Endodermal cell (in vitro differentiated cells): ENCODE measurements around the gene ADPRS. TPM values are rescaled to one million over a fixed set of nuclear protein-coding genes. Genes with fewer than 3 reads are reported as not detected.

Source experiments
- DNase-seq: peaks from one replicate; pipeline ENCODE4 v3.0.0-alpha.2; 2017
- H3K27ac ChIP-seq: 2 replicates; pipeline ENCODE4 v1.5.1; 2013; ENCODE audit warnings: mild to moderate bottlenecking, low read depth, low read length, moderate library complexity
- H3K27me3 ChIP-seq: 2 replicates; pipeline ENCODE4 v1.6.1; 2013; ENCODE audit warnings: mild to moderate bottlenecking, low read length, moderate library complexity; ENCODE audit not compliant: insufficient read depth, control insufficient read depth, poor library complexity, severe bottlenecking
- H3K36me3 ChIP-seq: 2 replicates; pipeline ENCODE4 v1.7.0; 2013; ENCODE audit warnings: mild to moderate bottlenecking, low read length, moderate library complexity; ENCODE audit not compliant: control insufficient read depth, insufficient read depth
- H3K4me1 ChIP-seq: one replicate; pipeline ENCODE4 v1.7.0; 2013; ENCODE audit warnings: low read length; ENCODE audit not compliant: control insufficient read depth, insufficient read depth
- H3K4me3 ChIP-seq: 2 replicates; pipeline ENCODE4 v1.5.1; 2013; ENCODE audit warnings: mild to moderate bottlenecking, low read length, moderate library complexity
- H3K9ac ChIP-seq: 2 replicates; pipeline ENCODE4 v1.6.1; 2013; ENCODE audit warnings: mild to moderate bottlenecking, low read length, moderate library complexity; ENCODE audit not compliant: poor library complexity, severe bottlenecking; ENCODE audit errors: extremely low read depth
- H3K9me3 ChIP-seq: 2 replicates; pipeline ENCODE4 v1.6.1; 2013; ENCODE audit warnings: mild to moderate bottlenecking, low read length, moderate library complexity; ENCODE audit not compliant: control insufficient read depth
- H3K27ac Mint-ChIP-seq: 2 replicates; pipeline ENCODE4 v1.8.0; 2020; ENCODE audit warnings: mixed read lengths
- H3K27me3 Mint-ChIP-seq: 2 replicates; pipeline ENCODE4 v1.8.0; 2021; ENCODE audit warnings: mild to moderate bottlenecking, mixed read lengths; ENCODE audit not compliant: insufficient read depth
- H3K36me3 Mint-ChIP-seq: 2 replicates; pipeline ENCODE4 v1.8.0; 2020; ENCODE audit warnings: low read depth, mixed read lengths
- H3K4me1 Mint-ChIP-seq: 2 replicates; pipeline ENCODE4 v1.8.0; 2020; ENCODE audit warnings: mixed read lengths
- H3K4me3 Mint-ChIP-seq: 2 replicates; pipeline ENCODE4 v1.8.0; 2020; ENCODE audit warnings: mild to moderate bottlenecking, moderate library complexity, mixed read lengths
- H3K9me3 Mint-ChIP-seq: 2 replicates; pipeline ENCODE4 v1.8.0; 2020; ENCODE audit warnings: mild to moderate bottlenecking, mixed read lengths
- CTCF ChIP-seq: fragments of 200-600 bp; sonication (generic); conservative IDR thresholded peaks from 2 replicates; pipeline ENCODE4 v1.5.0; 2021; ENCODE audit warnings: antibody characterized with exemption, mild to moderate bottlenecking
- WGBS, 2 experiments: methylation state at CpG; one replicate each; pipeline versions ENCODE4 v1.1.5 to v1.1.7; 2013; ENCODE audit warnings: missing lambda C conversion rate in 2 of 2, mixed read lengths in 1 of 2; ENCODE audit not compliant: insufficient coverage in 1 of 2, insufficient read length in 1 of 2; 5-methylcytosine and 5-hydroxymethylcytosine counted together
- total RNA-seq, 2 donors: library from RNA; stranded (reverse); fragmentation: NEBNext Ultra II Directional in 1 of 2; extraction: Animal tissue kit (Norgen Biotek cat#: 25700) in 1 of 2; gene quantifications; 2 replicates in 1 of 2; 3 replicates in 1 of 2; pipeline ENCODE4 v1.2.1, GENCODE V29; 2021

Gene ADPRS
- total RNA-seq, 2 donors from 2014 or later = 22.1 to 25.3 TPM

- Histone ChIP-seq H3K9ac (no peak overlapping the region), H3K4me1 (no peaks in the 10 kb centered on the region), H3K27me3 (no peaks in the 10 kb centered on the region), H3K27ac (no peak overlapping the region), H3K9me3 (no peaks in the 10 kb centered on the region), H3K36me3 (peaks cover 31% of the 10 kb centered on the region), H3K4me3 (no peak overlapping the region)
- H3K4me3 Mint-ChIP-seq = no peak overlapping the region
- H3K9me3 Mint-ChIP-seq = no peaks in the 10 kb centered on the region
- no peaks in the 10 kb centered on the region for H3K27me3 Mint-ChIP-seq
- no peaks in the 10 kb centered on the region for H3K4me1 Mint-ChIP-seq
- H3K36me3 Mint-ChIP-seq = peaks cover 12% of the 10 kb centered on the region
- no peak overlapping the region for H3K27ac Mint-ChIP-seq
- no peak for TF ChIP-seq CTCF
- no peak for DNase-seq
Measured at GRCh38 chr1:36053978-36054377, 34.7 kb upstream of the ADPRS start.

- Histone ChIP-seq H3K27me3 (no peaks in the 10 kb centered on the region), H3K9ac (no peak overlapping the region), H3K9me3 (no peaks in the 10 kb centered on the region), H3K4me3 (no peak overlapping the region), H3K27ac (no peak overlapping the region), H3K36me3 (peaks cover 26% of the 10 kb centered on the region), H3K4me1 (no peaks in the 10 kb centered on the region)
- no peaks in the 10 kb centered on the region for H3K9me3 Mint-ChIP-seq
- WGBS, 2 experiments = 93 to 97% methylated on average over 5 of the region's 5 CpGs
- peaks cover 7% of the 10 kb centered on the region for H3K36me3 Mint-ChIP-seq
- no peak for TF ChIP-seq CTCF
- H3K27me3 Mint-ChIP-seq = no peaks in the 10 kb centered on the region
- no peaks in the 10 kb centered on the region for H3K4me1 Mint-ChIP-seq
- H3K27ac Mint-ChIP-seq = no peak overlapping the region
- DNase-seq = no peak
- no peak overlapping the region for H3K4me3 Mint-ChIP-seq
Measured at GRCh38 chr1:36055706-36056105, 33.0 kb upstream of the ADPRS start.

GRCh38 chr1:36062315-36062714, 26.4 kb upstream of the ADPRS start:
- Mint-ChIP-seq H3K9me3 (no peaks in the 10 kb centered on the region), H3K4me1 (no peaks in the 10 kb centered on the region), H3K27ac (no peak overlapping the region), H3K27me3 (no peaks in the 10 kb centered on the region), H3K36me3 (no peaks in the 10 kb centered on the region), H3K4me3 (no peak overlapping the region)
- no peak for TF ChIP-seq CTCF
- WGBS, 2 experiments = 83 to 100% methylated on average over 1 of the region's 1 CpG
- Histone ChIP-seq H3K27ac (no peak overlapping the region), H3K9me3 (no peaks in the 10 kb centered on the region), H3K4me3 (no peak overlapping the region), H3K27me3 (no peaks in the 10 kb centered on the region), H3K36me3 (peaks cover 8% of the 10 kb centered on the region), H3K9ac (no peak overlapping the region), H3K4me1 (no peaks in the 10 kb centered on the region)
- no peak for DNase-seq
